Activated CD4-positive, alpha-beta memory T cell treated with anti-CD3 and anti-CD28 coated beads for 36 hours (primary cell): Measurements from ENCODE around the gene GNL2. TPM values are rescaled to one million over a fixed set of nuclear protein-coding genes. Genes with fewer than 3 reads are reported as not detected.
A peak's percentile ranks its signal among the peaks of the same experiment; 100 is the strongest.
"Not testable (repeated sequence)": the region's sequence is repeated elsewhere in the genome, so short reads cannot be mapped to it uniquely, and the experiment has no call there.

Source experiments
- CTCF ChIA-PET: fragments of 350-600 bp; sonication (Branson Sonifier 250); formaldehyde crosslinking; loops from one replicate; lab custom pipeline; 2021; ENCODE audit warnings: antibody characterized with exemption, inconsistent platforms; lab: Charles Lee
- POLR2A ChIA-PET: fragments of 350-600 bp; sonication (Branson Sonifier 250); formaldehyde crosslinking; loops from one replicate; lab custom pipeline; 2021; ENCODE audit warnings: antibody characterized with exemption; lab: Charles Lee
- DNase-seq: peaks from one replicate; pipeline ENCODE4 v3.0.0-alpha.2; 2020
- H3K27ac Mint-ChIP-seq: one replicate; pipeline ENCODE4 v1.8.0; 2021; ENCODE audit warnings: mixed read lengths
- H3K27me3 Mint-ChIP-seq: one replicate; pipeline ENCODE4 v1.8.0; 2021; ENCODE audit warnings: mixed read lengths
- H3K36me3 Mint-ChIP-seq: one replicate; pipeline ENCODE4 v1.8.0; 2021; ENCODE audit warnings: mixed read lengths
- H3K4me1 Mint-ChIP-seq: one replicate; pipeline ENCODE4 v1.8.0; 2021; ENCODE audit warnings: low read depth, mixed read lengths
- H3K4me3 Mint-ChIP-seq: one replicate; pipeline ENCODE4 v1.8.0; 2021; ENCODE audit warnings: mild to moderate bottlenecking, mixed read lengths
- H3K9me3 Mint-ChIP-seq: one replicate; pipeline ENCODE4 v1.8.0; 2021; ENCODE audit warnings: mixed read lengths
- intact Hi-C: fragments of 100-400 bp; cut with micrococcal nuclease; formaldehyde crosslinking; loops from one replicate; pipeline ENCODE4 v1.15.1; 2023
- total RNA-seq, 2 experiments: library from RNA; stranded (reverse); gene quantifications; one replicate each; pipeline ENCODE4 v1.2.3, GENCODE V29; 2021

The GNL2 gene
- total RNA-seq, 2 experiments from 2014 or later: 70.7 to 71.2 TPM

DNA sequence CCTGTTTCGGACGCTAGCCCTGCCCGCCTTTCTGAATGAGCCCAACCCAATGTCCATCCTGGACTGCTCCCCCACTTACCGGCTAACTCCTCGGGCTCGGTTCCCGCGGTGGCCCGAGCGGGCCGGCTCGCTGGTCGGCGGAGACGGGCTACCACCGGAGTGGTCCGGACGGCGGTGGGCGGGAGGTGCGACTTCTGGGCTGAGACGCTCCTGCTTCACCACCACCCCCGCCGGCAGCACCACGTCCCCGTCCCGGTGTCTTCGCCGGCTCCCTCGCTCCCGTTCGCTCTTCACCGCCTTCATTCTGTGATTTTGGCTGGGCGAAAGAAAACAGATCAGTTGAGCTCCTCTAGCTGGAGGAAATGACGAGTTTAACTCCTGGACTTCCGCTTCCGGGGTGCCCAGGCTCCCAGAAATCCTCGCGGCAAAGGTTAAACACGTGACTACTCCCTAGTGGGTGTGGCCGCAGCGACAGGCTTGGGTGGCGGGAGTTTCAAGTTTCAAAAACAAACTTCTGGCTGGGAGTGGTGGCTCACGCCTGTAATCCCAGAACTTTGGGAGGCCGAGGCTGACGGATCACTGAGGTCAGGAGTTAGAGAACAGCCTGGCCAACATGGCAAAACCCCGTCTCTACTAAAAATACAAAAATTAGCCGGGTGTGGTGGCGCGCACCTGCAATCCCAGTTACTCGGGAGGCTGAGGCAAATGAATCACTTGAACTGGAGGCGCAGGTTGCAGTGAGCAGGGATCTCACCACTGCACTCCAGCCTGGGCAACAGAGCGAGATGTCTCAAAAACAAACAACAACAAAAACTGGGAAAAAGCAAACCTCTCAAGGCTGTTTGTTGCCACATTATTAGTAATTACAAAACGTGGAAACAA lies 41.6 kb downstream of the GNL2 start, which contains the start of gene SNIP1:
TSS of gene SNIP1 (minus strand) at position 367 of the 882 bp plus-strand sequence. CDS start at position 303, 64 bp downstream.
- peak within 1 kb of the TSS; percentile 91 for H3K4me3 Mint-ChIP-seq
- ChIA-PET CTCF (interaction anchor here (0.7 to 2.3 kb wide), 6 partner anchors 40 to 1493 kb away, joined by 3 to 13 read pairs (median 4); partner anchors contain the start of genes CDCA8 and MEAF6), POLR2A (interaction anchor here (0.8 to 1.1 kb wide), 4 partner anchors 40 to 298 kb away, joined by 3 to 8 read pairs (median 3); partner anchors contain the start of gene MEAF6)
- peak within 1 kb of the TSS; percentile 93 for H3K27ac Mint-ChIP-seq
- H3K9me3 Mint-ChIP-seq: peaks cover 4% of the 10 kb centered on the region
- no peaks in the 10 kb centered on the region for H3K27me3 Mint-ChIP-seq
- H3K4me1 Mint-ChIP-seq: peaks cover 45% of the 10 kb centered on the region
- DNase-seq: peak; percentile 95
- peaks cover 21% of the 10 kb centered on the region for H3K36me3 Mint-ChIP-seq
- intact Hi-C loops: loop anchor here (1.0 to 5.0 kb wide), 3 partner anchors 42 to 138 kb away; partner anchors contain the start of genes CDCA8 and MEAF6

GRCh38 chr1:37553598-37553926 lies 42.2 kb downstream of the GNL2 start:
- DNase-seq: peak; percentile 15
- intact Hi-C loops: loop anchor here (5.0 kb wide), 1 partner anchor 41 kb away; the partner anchor contains the start of gene MEAF6
- ChIA-PET POLR2A (interaction anchor here (0.8 to 1.1 kb wide), 3 partner anchors 39 to 137 kb away, joined by 3 to 8 read pairs (median 3); partner anchors contain the start of gene MEAF6), CTCF (interaction anchor here (1.4 to 2.3 kb wide), 2 partner anchors 39 to 67 kb away, joined by 6 to 13 read pairs; partner anchors contain the start of gene MEAF6)
- H3K4me1 Mint-ChIP-seq: peaks cover 45% of the 10 kb centered on the region
- peak overlapping the region; percentile 93 for H3K27ac Mint-ChIP-seq
- H3K27me3 Mint-ChIP-seq: no peaks in the 10 kb centered on the region
- H3K4me3 Mint-ChIP-seq: peak overlapping the region; percentile 91
- H3K36me3 Mint-ChIP-seq: peaks cover 25% of the 10 kb centered on the region
- peaks cover 4% of the 10 kb centered on the region for H3K9me3 Mint-ChIP-seq

GRCh38 chr1:37549341-37549740 lies 46.4 kb downstream of the GNL2 start:
- Mint-ChIP-seq H3K27me3 (no peaks in the 10 kb centered on the region), H3K4me3 (no peak overlapping the region), H3K4me1 (peaks cover 36% of the 10 kb centered on the region), H3K9me3 (peaks cover 2% of the 10 kb centered on the region), H3K36me3 (peaks cover 40% of the 10 kb centered on the region), H3K27ac (no peak overlapping the region)
- ChIA-PET POLR2A (interaction anchor here (0.6 to 0.8 kb wide), 2 partner anchors 11 to 1683 kb away, joined by 3 read pairs; no protein-coding TSS in a partner anchor), CTCF (interaction anchor here (1.3 to 1.5 kb wide), 3 partner anchors 62 to 132 kb away, joined by 3 to 5 read pairs (median 3); no protein-coding TSS in a partner anchor)
- no peak for DNase-seq
- intact Hi-C loops: no loop called here

DNA sequence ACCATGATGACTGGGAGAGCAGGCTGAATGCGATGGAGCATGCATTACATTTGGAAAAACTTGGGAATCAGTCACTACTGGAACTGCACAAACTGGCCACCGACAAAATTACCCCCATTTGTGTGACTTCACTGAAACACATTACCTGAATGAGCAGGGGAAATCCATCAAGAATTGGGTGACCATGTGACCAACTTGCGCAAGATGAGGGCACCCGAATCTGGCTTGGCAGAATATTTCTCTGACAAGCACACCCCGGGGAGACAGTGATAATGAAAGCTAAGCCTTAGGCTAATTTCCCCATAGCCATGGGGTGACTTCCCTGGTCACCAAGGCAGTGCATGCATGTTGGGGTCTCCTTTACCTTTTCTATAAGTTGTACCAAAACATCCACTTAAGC lies 50.7 kb downstream of the GNL2 start:
- intact Hi-C loops: no loop called here
- Mint-ChIP-seq H3K27me3 (no peaks in the 10 kb centered on the region), H3K36me3 (peaks cover 32% of the 10 kb centered on the region), H3K4me1 (peaks cover 3% of the 10 kb centered on the region), H3K9me3 (no peaks in the 10 kb centered on the region), H3K4me3 (no peak overlapping the region), H3K27ac (no peak overlapping the region)
- ChIA-PET CTCF (no interaction called here), POLR2A (no interaction called here)
- DNase-seq: no peak

DNA sequence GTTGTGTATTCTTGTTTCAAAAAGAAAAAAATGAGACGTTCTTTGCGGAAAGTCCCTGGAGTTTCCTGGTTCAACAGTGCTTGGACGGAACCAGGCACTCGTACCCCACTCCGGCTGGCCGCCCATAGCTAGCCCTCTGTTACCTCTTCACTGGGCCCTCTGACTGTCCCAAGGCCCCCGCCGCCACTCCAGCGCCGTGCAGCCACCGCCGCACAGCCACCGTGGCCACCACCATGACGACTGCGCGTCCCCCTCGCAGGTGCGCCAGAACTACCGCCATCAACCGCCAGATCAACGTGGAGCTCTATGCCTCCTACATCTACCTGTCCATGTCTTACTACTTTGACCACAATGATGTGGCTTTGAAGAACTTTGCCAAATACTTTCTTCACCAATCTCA lies 51.2 kb downstream of the GNL2 start:
- H3K36me3 Mint-ChIP-seq: peaks cover 35% of the 10 kb centered on the region
- H3K4me1 Mint-ChIP-seq: no peaks in the 10 kb centered on the region
- no peak overlapping the region for H3K4me3 Mint-ChIP-seq
- CTCF ChIA-PET: interaction anchor here (1.6 kb wide), 1 partner anchor 30 kb away, joined by 4 read pairs; the partner anchor contains the start of gene MEAF6
- DNase-seq: no peak
- H3K9me3 Mint-ChIP-seq: no peaks in the 10 kb centered on the region
- intact Hi-C loops: no loop called here
- POLR2A ChIA-PET: no interaction called here
- no peaks in the 10 kb centered on the region for H3K27me3 Mint-ChIP-seq
- no peak overlapping the region for H3K27ac Mint-ChIP-seq

- CTCF ChIA-PET: interaction anchor here (1.5 kb wide), 1 partner anchor 53 kb away, joined by 4 read pairs; no protein-coding TSS in a partner anchor
These were observed 55.5 kb downstream of the GNL2 start for GRCh38 chr1:37540036-37540785.

GRCh38 chr1:37539154-37539553 lies 56.6 kb downstream of the GNL2 start:
- H3K36me3 Mint-ChIP-seq: peaks cover 44% of the 10 kb centered on the region
- H3K27me3 Mint-ChIP-seq, H3K9me3 Mint-ChIP-seq, DNase-seq, intact Hi-C loops, H3K4me3 Mint-ChIP-seq, H3K27ac Mint-ChIP-seq: not testable (repeated sequence)
- POLR2A ChIA-PET: interaction anchor here (1.2 kb wide), 1 partner anchor 11 kb away, joined by 3 read pairs; no protein-coding TSS in a partner anchor
- CTCF ChIA-PET: interaction anchor here (0.6 to 1.2 kb wide), 5 partner anchors 19 to 144 kb away, joined by 3 read pairs; no protein-coding TSS in a partner anchor
- peaks cover 20% of the 10 kb centered on the region for H3K4me1 Mint-ChIP-seq

More at GRCh38 chr1:37540036-37540785, 55.5 kb downstream of the GNL2 start:
- DNase-seq: no peak
- H3K36me3 Mint-ChIP-seq: peaks cover 48% of the 10 kb centered on the region
- no peak overlapping the region for H3K4me3 Mint-ChIP-seq
- peaks cover 13% of the 10 kb centered on the region for H3K4me1 Mint-ChIP-seq
- no peak overlapping the region for H3K27ac Mint-ChIP-seq
- no peaks in the 10 kb centered on the region for H3K27me3 Mint-ChIP-seq
- H3K9me3 Mint-ChIP-seq: no peaks in the 10 kb centered on the region
- POLR2A ChIA-PET: no interaction called here
- intact Hi-C loops: no loop called here

- H3K4me3 Mint-ChIP-seq: no peak overlapping the region
- intact Hi-C loops: no loop called here
- H3K9me3 Mint-ChIP-seq: no peaks in the 10 kb centered on the region
- peak overlapping the region; percentile 64 for H3K27ac Mint-ChIP-seq
- no peaks in the 10 kb centered on the region for H3K27me3 Mint-ChIP-seq
- peaks cover 42% of the 10 kb centered on the region for H3K36me3 Mint-ChIP-seq
- DNase-seq: peak; percentile 29
- CTCF ChIA-PET: interaction anchor here (1.1 kb wide), 1 partner anchor 23 kb away, joined by 3 read pairs; the partner anchor contains the start of gene MEAF6
- H3K4me1 Mint-ChIP-seq: peaks cover 20% of the 10 kb centered on the region
- POLR2A ChIA-PET: interaction anchor here (0.6 to 1.1 kb wide), 2 partner anchors 38 to 59 kb away, joined by 3 to 4 read pairs; no protein-coding TSS in a partner anchor
These were observed 58.4 kb downstream of the GNL2 start for GRCh38 chr1:37537378-37537777.

- no peak for DNase-seq
- intact Hi-C loops: no loop called here
- Mint-ChIP-seq H3K36me3 (peaks cover 25% of the 10 kb centered on the region), H3K9me3 (no peaks in the 10 kb centered on the region), H3K4me1 (peaks cover 20% of the 10 kb centered on the region), H3K27ac (no peak overlapping the region), H3K27me3 (no peaks in the 10 kb centered on the region), H3K4me3 (no peak overlapping the region)
- POLR2A ChIA-PET: no interaction called here
- CTCF ChIA-PET: interaction anchor here (0.5 kb wide), 1 partner anchor 69 kb away, joined by 3 read pairs; no protein-coding TSS in a partner anchor
These were observed 62.2 kb downstream of the GNL2 start for GRCh38 chr1:37533317-37534093.

- POLR2A ChIA-PET, intact Hi-C loops, H3K27ac Mint-ChIP-seq, CTCF ChIA-PET, H3K27me3 Mint-ChIP-seq, DNase-seq, H3K9me3 Mint-ChIP-seq, H3K4me3 Mint-ChIP-seq: not testable (repeated sequence)
- Mint-ChIP-seq H3K4me1 (peaks cover 16% of the 10 kb centered on the region), H3K36me3 (peaks cover 20% of the 10 kb centered on the region)
These were observed 63.1 kb downstream of the GNL2 start for GRCh38 chr1:37532418-37533156.
